Testis (tissue), 2 donors: ENCODE results near the gene CCL19.

ENCODE experiments used
- POLR2A ChIP-seq: fragments of 450-650 bp; IDR thresholded peaks from one replicate; pipeline ENCODE4 v1.6.1; 2017; ENCODE audit warnings: antibody characterized with exemption, mild to moderate bottlenecking, moderate library complexity
- TF ChIP-seq, protein P1 (sequence below), 3 experiments: fragments of 450-650 bp in 2 of 3; fragments of 200-600 bp in 1 of 3; sonication (generic) in 1 of 3; IDR thresholded peaks; one replicate each; pipeline ENCODE4 v1.5.1; 2016 to 2019; ENCODE audit warnings: antibody characterized with exemption in 3 of 3, mild to moderate bottlenecking in 2 of 3, moderate library complexity in 1 of 3

DNA sequence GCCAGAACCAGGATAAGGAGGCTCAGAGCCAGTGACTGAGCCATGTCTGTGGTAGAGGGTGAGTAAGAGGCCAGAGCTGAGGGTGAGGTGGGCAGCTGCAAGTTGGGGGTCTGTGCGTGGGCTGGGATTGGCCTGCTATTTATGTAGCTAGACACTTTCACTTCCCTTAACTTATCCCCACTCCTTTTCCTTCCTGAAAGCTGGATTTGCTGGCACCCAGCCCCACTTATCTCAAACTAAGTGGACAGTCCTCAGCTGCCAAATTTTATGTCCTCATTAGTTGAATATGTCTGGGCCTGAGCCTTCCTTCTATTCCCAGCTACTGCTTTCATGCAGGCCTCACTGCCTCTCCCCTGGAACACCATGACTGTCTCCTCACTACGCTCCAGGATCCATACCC, 18.9 kb upstream of the CCL19 start, which contains the start of gene CCL21:
- TF ChIP-seq, protein P1, sequence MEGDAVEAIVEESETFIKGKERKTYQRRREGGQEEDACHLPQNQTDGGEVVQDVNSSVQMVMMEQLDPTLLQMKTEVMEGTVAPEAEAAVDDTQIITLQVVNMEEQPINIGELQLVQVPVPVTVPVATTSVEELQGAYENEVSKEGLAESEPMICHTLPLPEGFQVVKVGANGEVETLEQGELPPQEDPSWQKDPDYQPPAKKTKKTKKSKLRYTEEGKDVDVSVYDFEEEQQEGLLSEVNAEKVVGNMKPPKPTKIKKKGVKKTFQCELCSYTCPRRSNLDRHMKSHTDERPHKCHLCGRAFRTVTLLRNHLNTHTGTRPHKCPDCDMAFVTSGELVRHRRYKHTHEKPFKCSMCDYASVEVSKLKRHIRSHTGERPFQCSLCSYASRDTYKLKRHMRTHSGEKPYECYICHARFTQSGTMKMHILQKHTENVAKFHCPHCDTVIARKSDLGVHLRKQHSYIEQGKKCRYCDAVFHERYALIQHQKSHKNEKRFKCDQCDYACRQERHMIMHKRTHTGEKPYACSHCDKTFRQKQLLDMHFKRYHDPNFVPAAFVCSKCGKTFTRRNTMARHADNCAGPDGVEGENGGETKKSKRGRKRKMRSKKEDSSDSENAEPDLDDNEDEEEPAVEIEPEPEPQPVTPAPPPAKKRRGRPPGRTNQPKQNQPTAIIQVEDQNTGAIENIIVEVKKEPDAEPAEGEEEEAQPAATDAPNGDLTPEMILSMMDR (IDR thresholded peaks at IDR 0.05), result no peak
- no peak for TF ChIP-seq POLR2A
